Activated gamma-delta T cell treated with anti-CD3 and anti-CD28 coated beads, Interleukin-2, amount 50 U/mL, for 16 hours (primary cell): ENCODE measurements around the gene DUSP12.

Experiments used
- DNase-seq: peaks from one replicate; pipeline ENCODE4 v3.0.0-alpha.2; 2020; ENCODE audit warnings: low read depth

DUSP12 gene

GRCh38 chr1:161770250-161770649 is 20.7 kb downstream of the DUSP12 start:
- DNase-seq: no peak

- DNase-seq: no peak
Observed at GRCh38 chr1:161771161-161771560, 21.6 kb downstream of the DUSP12 start.

- DNase-seq: no peak
Observed at GRCh38 chr1:161771973-161772372, 22.4 kb downstream of the DUSP12 start.

GRCh38 chr1:161772397-161772796 is 22.8 kb downstream of the DUSP12 start:
- no peak for DNase-seq

- DNase-seq: no peak
Observed at GRCh38 chr1:161773791-161774190, 24.2 kb downstream of the DUSP12 start.

- DNase-seq: no peak
Observed at GRCh38 chr1:161777261-161777660, 27.7 kb downstream of the DUSP12 start.

- no peak for DNase-seq
Observed at GRCh38 chr1:161778522-161778921, 28.9 kb downstream of the DUSP12 start.

- DNase-seq: no peak
Observed at GRCh38 chr1:161779393-161779792, 29.8 kb downstream of the DUSP12 start.

- no peak for DNase-seq
Observed at GRCh38 chr1:161781995-161782394, 32.4 kb downstream of the DUSP12 start.

GRCh38 chr1:161782886-161783285 is 33.3 kb downstream of the DUSP12 start:
- DNase-seq: no peak

- no peak for DNase-seq
Observed at GRCh38 chr1:161784968-161785367, 35.4 kb downstream of the DUSP12 start.

GRCh38 chr1:161787355-161787754 is 37.8 kb downstream of the DUSP12 start:
- no peak for DNase-seq

GRCh38 chr1:161790587-161791317 is 41.2 kb downstream of the DUSP12 start:
- DNase-seq: no peak

- no peak for DNase-seq
Observed at GRCh38 chr1:161791904-161792655, 42.5 kb downstream of the DUSP12 start.

- DNase-seq: no peak
Observed at GRCh38 chr1:161792740-161793139, 43.2 kb downstream of the DUSP12 start.

GRCh38 chr1:161799792-161800191 is 50.2 kb downstream of the DUSP12 start:
- no peak for DNase-seq

- DNase-seq: no peak
Observed at GRCh38 chr1:161801955-161802354, 52.4 kb downstream of the DUSP12 start.

GRCh38 chr1:161803181-161803580 is 53.6 kb downstream of the DUSP12 start:
- no peak for DNase-seq

- no peak for DNase-seq
Observed at GRCh38 chr1:161805399-161806197, 56.0 kb downstream of the DUSP12 start.
